GM12872 (cell line): Measurements from ENCODE around the gene TMEM132A.

Source experiments
- TF ChIP-seq, protein P1 (sequence below): IDR thresholded peaks from 3 replicates; pipeline ENCODE4 v1.5.1; 2011; ENCODE audit warnings: low read depth, mild to moderate bottlenecking, low read length, moderate library complexity; ENCODE audit not compliant: insufficient read depth

TMEM132A gene

DNA sequence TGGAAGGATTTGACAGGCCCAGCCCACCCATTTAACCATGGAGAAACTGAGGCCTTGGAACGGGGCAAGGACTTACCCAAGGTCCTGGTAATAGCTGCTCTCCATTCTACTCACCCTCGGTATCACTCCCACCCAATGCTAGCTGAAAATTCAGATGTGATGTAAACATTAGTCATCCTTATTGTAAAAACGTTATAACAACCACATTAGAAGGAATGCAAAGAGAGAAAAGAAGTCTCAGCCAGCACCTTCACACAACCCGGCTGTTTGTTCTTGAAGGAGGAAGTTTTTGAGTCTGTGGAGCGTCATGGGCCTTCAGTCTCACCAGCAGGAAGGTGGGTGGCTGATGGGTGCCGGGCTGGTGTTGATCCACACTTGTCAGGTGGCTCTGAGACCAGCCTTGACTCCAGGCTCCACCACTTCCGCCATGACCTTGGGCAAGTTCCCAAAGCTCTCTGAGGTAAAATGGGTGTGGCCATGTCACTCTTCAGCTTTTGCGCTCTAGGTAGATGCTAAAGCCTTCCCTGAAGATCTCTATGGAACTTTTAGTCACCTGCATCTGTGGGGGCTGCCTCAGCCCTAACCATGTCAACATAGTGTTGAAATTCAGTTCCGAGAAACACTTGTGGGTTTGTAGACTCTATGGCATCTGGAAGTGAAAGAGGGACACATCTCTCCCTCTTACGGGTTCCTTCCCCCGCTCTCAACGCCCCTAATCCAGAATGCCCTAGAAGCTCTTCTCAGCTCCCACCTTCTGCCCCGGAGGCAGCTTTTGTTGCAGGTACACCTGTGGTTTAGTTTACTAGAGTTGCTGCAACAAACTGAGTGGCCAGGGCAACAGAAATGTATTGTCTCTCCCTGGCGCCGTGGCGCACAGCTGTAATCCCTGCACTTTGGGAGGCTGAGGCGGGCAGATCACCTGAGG, 62.0 kb downstream of the TMEM132A start:
- TF ChIP-seq, protein P1, sequence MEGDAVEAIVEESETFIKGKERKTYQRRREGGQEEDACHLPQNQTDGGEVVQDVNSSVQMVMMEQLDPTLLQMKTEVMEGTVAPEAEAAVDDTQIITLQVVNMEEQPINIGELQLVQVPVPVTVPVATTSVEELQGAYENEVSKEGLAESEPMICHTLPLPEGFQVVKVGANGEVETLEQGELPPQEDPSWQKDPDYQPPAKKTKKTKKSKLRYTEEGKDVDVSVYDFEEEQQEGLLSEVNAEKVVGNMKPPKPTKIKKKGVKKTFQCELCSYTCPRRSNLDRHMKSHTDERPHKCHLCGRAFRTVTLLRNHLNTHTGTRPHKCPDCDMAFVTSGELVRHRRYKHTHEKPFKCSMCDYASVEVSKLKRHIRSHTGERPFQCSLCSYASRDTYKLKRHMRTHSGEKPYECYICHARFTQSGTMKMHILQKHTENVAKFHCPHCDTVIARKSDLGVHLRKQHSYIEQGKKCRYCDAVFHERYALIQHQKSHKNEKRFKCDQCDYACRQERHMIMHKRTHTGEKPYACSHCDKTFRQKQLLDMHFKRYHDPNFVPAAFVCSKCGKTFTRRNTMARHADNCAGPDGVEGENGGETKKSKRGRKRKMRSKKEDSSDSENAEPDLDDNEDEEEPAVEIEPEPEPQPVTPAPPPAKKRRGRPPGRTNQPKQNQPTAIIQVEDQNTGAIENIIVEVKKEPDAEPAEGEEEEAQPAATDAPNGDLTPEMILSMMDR, result no peak
